Astrocyte of the cerebellum (primary cell): ENCODE results near the gene GXYLT2.

Experiments used
- DNase-seq: peaks from one replicate; pipeline ENCODE4 v3.0.0-alpha.2; 2011; ENCODE audit warnings: low read depth
- H3K4me3 ChIP-seq: 2 replicates; pipeline ENCODE4 v1.5.1; 2011; ENCODE audit warnings: mild to moderate bottlenecking, low read depth, low read length, moderate library complexity
- in situ Hi-C: cut with HindIII; loops from 2 replicates; pipeline ENCODE4 v1.10.0; 2017; ENCODE audit warnings: low sequenced_read_pairs
- TF ChIP-seq, protein P1 (sequence below): IDR thresholded peaks from 2 replicates; pipeline ENCODE4 v1.5.1; 2012; ENCODE audit warnings: low read length, low read depth, moderate library complexity, mild to moderate bottlenecking; ENCODE audit errors: missing control alignments

Gene GXYLT2

DNA sequence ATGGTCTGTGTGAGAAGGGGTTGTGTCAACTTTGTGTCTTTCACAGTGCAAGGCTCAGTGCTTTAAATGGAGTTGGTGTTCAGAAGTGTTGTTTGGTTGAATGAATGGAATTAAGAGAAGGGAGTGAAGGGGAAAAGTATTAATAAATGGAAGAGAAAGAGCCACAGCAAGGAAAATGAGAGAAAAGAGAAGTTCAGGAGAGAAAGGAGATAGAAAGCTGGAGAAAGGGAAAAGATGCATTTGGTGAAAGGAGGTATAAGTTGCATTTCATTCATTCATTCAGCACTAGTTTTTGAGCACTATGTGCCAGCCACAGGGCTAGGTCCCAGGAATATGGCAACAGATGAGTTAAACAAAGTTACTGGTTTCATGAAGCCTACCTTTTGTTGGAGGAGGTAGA lies 74.5 kb downstream of the GXYLT2 start:
- TF ChIP-seq, protein P1, sequence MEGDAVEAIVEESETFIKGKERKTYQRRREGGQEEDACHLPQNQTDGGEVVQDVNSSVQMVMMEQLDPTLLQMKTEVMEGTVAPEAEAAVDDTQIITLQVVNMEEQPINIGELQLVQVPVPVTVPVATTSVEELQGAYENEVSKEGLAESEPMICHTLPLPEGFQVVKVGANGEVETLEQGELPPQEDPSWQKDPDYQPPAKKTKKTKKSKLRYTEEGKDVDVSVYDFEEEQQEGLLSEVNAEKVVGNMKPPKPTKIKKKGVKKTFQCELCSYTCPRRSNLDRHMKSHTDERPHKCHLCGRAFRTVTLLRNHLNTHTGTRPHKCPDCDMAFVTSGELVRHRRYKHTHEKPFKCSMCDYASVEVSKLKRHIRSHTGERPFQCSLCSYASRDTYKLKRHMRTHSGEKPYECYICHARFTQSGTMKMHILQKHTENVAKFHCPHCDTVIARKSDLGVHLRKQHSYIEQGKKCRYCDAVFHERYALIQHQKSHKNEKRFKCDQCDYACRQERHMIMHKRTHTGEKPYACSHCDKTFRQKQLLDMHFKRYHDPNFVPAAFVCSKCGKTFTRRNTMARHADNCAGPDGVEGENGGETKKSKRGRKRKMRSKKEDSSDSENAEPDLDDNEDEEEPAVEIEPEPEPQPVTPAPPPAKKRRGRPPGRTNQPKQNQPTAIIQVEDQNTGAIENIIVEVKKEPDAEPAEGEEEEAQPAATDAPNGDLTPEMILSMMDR: no peak
- H3K4me3 ChIP-seq: no peak overlapping the region
- no peak for DNase-seq
- in situ Hi-C loops: no loop called here

DNA sequence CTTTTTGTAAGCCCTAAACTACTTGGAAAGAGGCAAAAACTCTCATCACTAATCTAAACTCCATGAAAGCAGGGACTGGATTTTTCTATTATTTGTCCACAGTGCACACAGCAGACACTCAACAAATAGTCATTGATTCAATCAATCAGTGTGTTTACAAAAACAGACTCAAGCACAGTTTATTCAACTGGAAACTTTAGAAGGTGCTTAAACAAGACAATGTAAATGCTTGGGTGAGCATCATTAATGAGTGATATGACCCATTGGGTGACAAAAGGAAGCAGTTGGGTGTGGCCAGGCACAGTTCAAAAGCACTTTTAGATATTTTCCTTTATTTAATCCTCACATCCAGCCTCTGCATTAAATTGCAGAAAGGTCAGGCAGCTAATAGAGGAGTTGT lies 76.8 kb downstream of the GXYLT2 start:
- H3K4me3 ChIP-seq: no peak overlapping the region
- DNase-seq: no peak
- in situ Hi-C loops: no loop called here
- TF ChIP-seq, protein P1: no peak

GRCh38 chr3:72968266-72968664 lies 80.4 kb downstream of the GXYLT2 start:
- in situ Hi-C loops: no loop called here
- DNase-seq: no peak
- H3K4me3 ChIP-seq: no peak overlapping the region
- TF ChIP-seq, protein P1: no peak

DNA sequence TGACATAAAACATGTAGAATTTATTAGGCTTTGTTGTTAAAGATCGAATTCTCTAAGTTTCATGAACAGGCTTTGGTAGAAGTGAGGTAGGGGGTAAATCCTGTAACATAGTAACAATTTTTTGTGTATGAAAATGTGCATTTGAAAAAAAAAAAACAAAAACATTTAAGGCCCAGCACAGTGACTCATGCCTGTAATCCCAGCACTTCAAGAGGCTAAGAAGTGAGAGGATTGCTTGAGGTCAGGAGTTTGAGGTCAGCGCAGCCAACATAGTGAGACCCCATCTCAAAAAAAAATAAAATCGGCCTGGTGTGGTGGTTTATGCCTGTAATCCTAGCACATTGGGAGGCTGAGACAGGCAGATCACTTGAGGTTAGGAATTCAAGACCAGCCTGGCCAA lies 81.9 kb downstream of the GXYLT2 start:
- no peak overlapping the region for H3K4me3 ChIP-seq
- in situ Hi-C loops: no loop called here
- TF ChIP-seq, protein P1: no peak
- no peak for DNase-seq

- in situ Hi-C loops: no loop called here
- TF ChIP-seq, protein P1: no peak
- no peak for DNase-seq
- H3K4me3 ChIP-seq: no peak overlapping the region
Observed at GRCh38 chr3:72970942-72971341, 83.1 kb downstream of the GXYLT2 start.

- DNase-seq: no peak
- H3K4me3 ChIP-seq: no peak overlapping the region
- TF ChIP-seq, protein P1: no peak
- in situ Hi-C loops: no loop called here
Observed at GRCh38 chr3:72972706-72973030, 84.8 kb downstream of the GXYLT2 start.
